SK-N-MC (cell line): Measurements from ENCODE around the gene PHLPP2.

Experiments used
- EZH2 ChIP-seq: fragments of 200-600 bp; sonication (generic); IDR thresholded peaks from one replicate; pipeline ENCODE4 v1.6.1; 2017; ENCODE audit warnings: antibody characterized with exemption
- FOXP2 ChIP-seq: optimal IDR thresholded peaks from 2 replicates; pipeline ENCODE3; 2011; ENCODE audit warnings: mild to moderate bottlenecking, moderate library complexity; ENCODE audit not compliant: insufficient read depth; ENCODE audit errors: extremely low read length, control extremely low read depth
- POLR2AphosphoS5 ChIP-seq: IDR thresholded peaks from 2 replicates; pipeline ENCODE4 v1.6.1; 2012; ENCODE audit warnings: mild to moderate bottlenecking, low read depth, low read length, borderline replicate concordance

GRCh38 chr16:71609066-71609465, 115.4 kb downstream of the PHLPP2 start:
- TF ChIP-seq POLR2AphosphoS5 (no peak), FOXP2 (no peak), EZH2 (no peak)
